Measurements from ENCODE around the gene NBEA.
A peak's percentile ranks its signal among the peaks of the same experiment; 100 is the strongest.

The NBEA gene

DNA sequence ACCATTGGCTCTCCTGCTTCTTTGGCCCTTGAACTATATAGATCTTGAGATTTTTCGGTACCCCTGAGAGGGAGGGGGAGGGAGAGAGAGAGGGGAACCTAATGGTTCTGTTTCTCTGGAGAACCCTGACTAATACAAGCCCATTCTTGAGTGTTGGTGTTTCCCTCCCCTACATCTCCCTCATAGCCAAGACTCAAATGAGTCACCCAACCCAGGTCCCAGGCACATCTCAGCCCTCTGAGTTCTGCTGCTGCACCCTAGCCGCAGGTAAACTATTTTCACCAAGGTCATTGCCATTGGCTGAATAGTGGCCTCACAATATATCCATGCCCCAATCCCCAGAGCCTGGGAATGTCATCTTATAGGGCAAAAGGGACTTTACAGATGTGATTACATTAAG, 760.2 kb downstream of the NBEA start:
- no peak for DNase-seq

DNA sequence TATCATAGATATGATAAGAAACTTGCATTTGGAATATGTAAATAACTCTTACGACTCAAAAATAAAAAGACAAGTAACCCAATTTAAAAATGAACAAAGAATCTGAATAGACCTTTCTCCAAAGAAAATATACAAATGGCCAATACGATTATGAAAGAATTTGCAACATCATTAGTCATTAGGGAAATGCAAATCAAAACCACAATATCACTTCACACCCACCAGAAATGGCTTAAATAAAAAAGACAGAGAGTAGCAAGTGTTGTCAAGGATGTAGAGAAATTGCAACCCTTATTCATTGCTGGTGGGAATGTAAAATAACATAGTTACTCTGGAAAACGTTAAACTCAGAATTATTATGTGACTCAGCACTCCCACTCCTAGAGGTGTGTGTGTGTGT, 761.0 kb downstream of the NBEA start:
- Histone ChIP-seq H4K8ac (ENCODE audit: low read length) (no peak overlapping the region), H3K14ac (ENCODE audit: low read length in 2 of 2) (no peak overlapping the region), H3K18ac (ENCODE audit: low read depth in 1 of 2, low read length in 2 of 2) (no peak overlapping the region), H4K91ac (ENCODE audit: low read length) (no peak overlapping the region), H3K4me1 (ENCODE audit: control insufficient read depth, insufficient read depth, low read depth, low read length) (no peaks in the 10 kb centered on the region), H2AK5ac (ENCODE audit: low read length, severe bottlenecking) (no peak overlapping the region), H2BK5ac (ENCODE audit: low read depth, low read length, poor library complexity, severe bottlenecking) (no peak overlapping the region), H3K4me2 (ENCODE audit: low read length, poor library complexity, severe bottlenecking) (no peak overlapping the region), H3K4ac (ENCODE audit: low read depth in 1 of 2, low read length in 2 of 2) (no peak overlapping the region), H3K4me3 (ENCODE audit: insufficient read depth in 1 of 2, low read depth in 1 of 2, low read length in 2 of 2) (no peak overlapping the region), H2AFZ (ENCODE audit: low read depth, low read length) (no peak overlapping the region), H2BK12ac (ENCODE audit: low read length in 2 of 2) (no peak overlapping the region), H2BK15ac (ENCODE audit: low read depth, poor library complexity, severe bottlenecking) (no peak overlapping the region), H3K36me3 (ENCODE audit: control insufficient read depth in 1 of 2, insufficient read depth in 2 of 2, low read depth in 1 of 2, low read length in 2 of 2) (no peaks in the 10 kb centered on the region), H3K23ac (ENCODE audit: low read length in 2 of 2) (no peak overlapping the region), H3K9ac (ENCODE audit: low read length) (no peak overlapping the region), H3K9me3 (ENCODE audit: control insufficient read depth, low read length) (peaks cover 8% of the 10 kb centered on the region), H2BK120ac (ENCODE audit: low read depth, low read length) (no peak overlapping the region), H3K79me1 (replicated peaks; ENCODE audit: low read length, poor library complexity, severe bottlenecking) (no peaks in the 10 kb centered on the region), H3K27me3 (ENCODE audit: control insufficient read depth in 1 of 2, insufficient read depth in 1 of 2, low read length in 2 of 2) (no peaks in the 10 kb centered on the region), H3K27ac (ENCODE audit: low read length, poor library complexity, severe bottlenecking) (no peak overlapping the region)
- WGBS, result no CpG with 5 or more reads among the region's 3 CpGs
- DNase-seq, result no peak

More for the DNA sequence above, 760.2 kb downstream of the NBEA start:
- H3K36me3 ChIP-seq (ENCODE audit: control insufficient read depth in 1 of 2, insufficient read depth in 2 of 2, low read depth in 1 of 2, low read length in 2 of 2), result no peaks in the 10 kb centered on the region
- H4K8ac ChIP-seq (ENCODE audit: low read length), result no peak overlapping the region
- no peak overlapping the region for H3K18ac ChIP-seq (ENCODE audit: low read depth in 1 of 2, low read length in 2 of 2)
- H3K4me3 ChIP-seq (ENCODE audit: insufficient read depth in 1 of 2, low read depth in 1 of 2, low read length in 2 of 2), result no peak overlapping the region
- no peak overlapping the region for H3K27ac ChIP-seq (ENCODE audit: low read length, poor library complexity, severe bottlenecking)
- H3K4me1 ChIP-seq (ENCODE audit: control insufficient read depth, insufficient read depth, low read depth, low read length), result peaks cover 1% of the 10 kb centered on the region
- 63% methylated on average over 2 of the region's 2 CpGs for WGBS
- no peak overlapping the region for H3K4me2 ChIP-seq (ENCODE audit: low read length, poor library complexity, severe bottlenecking)
- H2BK12ac ChIP-seq (ENCODE audit: low read length in 2 of 2), result no peak overlapping the region
- no peak overlapping the region for H2BK15ac ChIP-seq (ENCODE audit: low read depth, poor library complexity, severe bottlenecking)
- no peak overlapping the region for H2BK120ac ChIP-seq (ENCODE audit: low read depth, low read length)
- H3K9me3 ChIP-seq (ENCODE audit: control insufficient read depth, low read length), result peaks cover 8% of the 10 kb centered on the region
- H4K91ac ChIP-seq (ENCODE audit: low read length), result no peak overlapping the region
- H2AK5ac ChIP-seq (ENCODE audit: low read length, severe bottlenecking), result no peak overlapping the region
- H2BK5ac ChIP-seq (ENCODE audit: low read depth, low read length, poor library complexity, severe bottlenecking), result no peak overlapping the region
- H3K4ac ChIP-seq (ENCODE audit: low read depth in 1 of 2, low read length in 2 of 2), result no peak overlapping the region
- H3K23ac ChIP-seq (ENCODE audit: low read length in 2 of 2), result no peak overlapping the region
- H3K14ac ChIP-seq (ENCODE audit: low read length in 2 of 2), result no peak overlapping the region
- H3K79me1 ChIP-seq (replicated peaks; ENCODE audit: low read length, poor library complexity, severe bottlenecking), result no peaks in the 10 kb centered on the region
- no peaks in the 10 kb centered on the region for H3K27me3 ChIP-seq (ENCODE audit: control insufficient read depth in 1 of 2, insufficient read depth in 1 of 2, low read length in 2 of 2)
- no peak overlapping the region for H3K9ac ChIP-seq (ENCODE audit: low read length)
- no peak overlapping the region for H2AFZ ChIP-seq (ENCODE audit: low read depth, low read length)

DNA sequence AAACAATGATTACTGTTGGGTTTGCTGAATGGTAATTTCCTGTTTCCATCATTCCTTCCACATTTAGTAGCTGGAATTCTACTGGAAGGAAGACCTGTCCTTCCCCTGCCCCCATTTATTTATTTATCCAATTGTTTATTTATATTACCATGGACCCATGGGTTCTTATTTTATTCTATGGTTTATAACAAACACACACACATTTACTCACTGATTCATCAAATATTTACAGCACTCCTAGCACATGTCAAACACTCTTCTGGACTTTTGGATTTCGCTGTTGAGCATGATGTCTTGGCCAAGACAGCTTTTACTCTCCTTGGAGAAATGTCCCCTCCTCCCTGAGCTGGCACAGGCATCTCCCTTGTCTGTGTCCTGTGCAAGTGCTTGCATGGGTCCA, 762.3 kb downstream of the NBEA start:
- H3K9ac ChIP-seq (ENCODE audit: low read length), result no peak overlapping the region
- peak; percentile 58 for DNase-seq
- H3K14ac ChIP-seq (ENCODE audit: low read length in 2 of 2), result no peak overlapping the region
- H3K9me3 ChIP-seq (ENCODE audit: control insufficient read depth, low read length), result peaks cover 8% of the 10 kb centered on the region
- WGBS, result 50% methylated on average over 1 of the region's 1 CpG
- no peak overlapping the region for H2AK5ac ChIP-seq (ENCODE audit: low read length, severe bottlenecking)
- H2BK12ac ChIP-seq (ENCODE audit: low read length in 2 of 2), result no peak overlapping the region
- no peak overlapping the region for H3K23ac ChIP-seq (ENCODE audit: low read length in 2 of 2)
- H3K27me3 ChIP-seq (ENCODE audit: control insufficient read depth in 1 of 2, insufficient read depth in 1 of 2, low read length in 2 of 2), result no peaks in the 10 kb centered on the region
- H3K4me2 ChIP-seq (ENCODE audit: low read length, poor library complexity, severe bottlenecking), result no peak overlapping the region
- no peak overlapping the region for H2BK15ac ChIP-seq (ENCODE audit: low read depth, poor library complexity, severe bottlenecking)
- no peak overlapping the region for H4K91ac ChIP-seq (ENCODE audit: low read length)
- H2BK5ac ChIP-seq (ENCODE audit: low read depth, low read length, poor library complexity, severe bottlenecking), result no peak overlapping the region
- H4K8ac ChIP-seq (ENCODE audit: low read length), result no peak overlapping the region
- no peaks in the 10 kb centered on the region for H3K36me3 ChIP-seq (ENCODE audit: control insufficient read depth in 1 of 2, insufficient read depth in 2 of 2, low read depth in 1 of 2, low read length in 2 of 2)
- H3K18ac ChIP-seq (ENCODE audit: low read depth in 1 of 2, low read length in 2 of 2), result no peak overlapping the region
- no peaks in the 10 kb centered on the region for H3K79me1 ChIP-seq (replicated peaks; ENCODE audit: low read length, poor library complexity, severe bottlenecking)
- H3K4me3 ChIP-seq (ENCODE audit: insufficient read depth in 1 of 2, low read depth in 1 of 2, low read length in 2 of 2), result no peak overlapping the region
- no peaks in the 10 kb centered on the region for H3K4me1 ChIP-seq (ENCODE audit: control insufficient read depth, insufficient read depth, low read depth, low read length)
- H2AFZ ChIP-seq (ENCODE audit: low read depth, low read length), result no peak overlapping the region
- no peak overlapping the region for H3K4ac ChIP-seq (ENCODE audit: low read depth in 1 of 2, low read length in 2 of 2)
- H3K27ac ChIP-seq (ENCODE audit: low read length, poor library complexity, severe bottlenecking), result no peak overlapping the region
- no peak overlapping the region for H2BK120ac ChIP-seq (ENCODE audit: low read depth, low read length)

DNA sequence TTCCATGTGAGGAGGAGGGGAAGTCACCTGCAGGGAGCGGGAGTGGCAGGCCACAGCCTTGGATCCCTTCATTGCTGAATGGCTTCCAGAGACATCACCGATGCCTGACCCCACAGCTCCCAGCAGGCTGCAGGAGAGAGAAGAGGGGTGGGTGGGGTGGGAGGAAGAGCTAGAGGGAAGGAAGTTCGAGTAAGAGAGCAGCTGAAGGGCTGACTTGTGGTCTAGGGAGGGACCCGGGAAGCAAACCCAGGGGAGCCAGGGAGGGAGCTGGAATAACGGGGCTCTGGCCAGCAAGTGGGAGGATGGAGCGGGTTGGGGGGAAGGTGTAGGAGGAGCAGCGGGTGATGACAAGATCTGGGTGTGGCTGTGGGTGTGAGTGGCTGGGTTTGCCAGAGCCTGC, 764.2 kb downstream of the NBEA start:
- no peaks in the 10 kb centered on the region for H3K27me3 ChIP-seq (ENCODE audit: control insufficient read depth in 1 of 2, insufficient read depth in 1 of 2, low read length in 2 of 2)
- H3K27ac ChIP-seq (ENCODE audit: low read length, poor library complexity, severe bottlenecking), result no peak overlapping the region
- H4K8ac ChIP-seq (ENCODE audit: low read length), result no peak overlapping the region
- no peaks in the 10 kb centered on the region for H3K79me1 ChIP-seq (replicated peaks; ENCODE audit: low read length, poor library complexity, severe bottlenecking)
- no peak overlapping the region for H3K23ac ChIP-seq (ENCODE audit: low read length in 2 of 2)
- H3K4ac ChIP-seq (ENCODE audit: low read depth in 1 of 2, low read length in 2 of 2), result no peak overlapping the region
- H2AFZ ChIP-seq (ENCODE audit: low read depth, low read length), result no peak overlapping the region
- H4K91ac ChIP-seq (ENCODE audit: low read length), result no peak overlapping the region
- no peak overlapping the region for H3K18ac ChIP-seq (ENCODE audit: low read depth in 1 of 2, low read length in 2 of 2)
- no peak overlapping the region for H3K4me3 ChIP-seq (ENCODE audit: insufficient read depth in 1 of 2, low read depth in 1 of 2, low read length in 2 of 2)
- H3K36me3 ChIP-seq (ENCODE audit: control insufficient read depth in 1 of 2, insufficient read depth in 2 of 2, low read depth in 1 of 2, low read length in 2 of 2), result no peaks in the 10 kb centered on the region
- peaks cover 2% of the 10 kb centered on the region for H3K4me1 ChIP-seq (ENCODE audit: control insufficient read depth, insufficient read depth, low read depth, low read length)
- H2AK5ac ChIP-seq (ENCODE audit: low read length, severe bottlenecking), result no peak overlapping the region
- no peak overlapping the region for H2BK120ac ChIP-seq (ENCODE audit: low read depth, low read length)
- no peak overlapping the region for H3K14ac ChIP-seq (ENCODE audit: low read length in 2 of 2)
- H2BK15ac ChIP-seq (ENCODE audit: low read depth, poor library complexity, severe bottlenecking), result no peak overlapping the region
- H3K9me3 ChIP-seq (ENCODE audit: control insufficient read depth, low read length), result peaks cover 8% of the 10 kb centered on the region
- no peak overlapping the region for H3K9ac ChIP-seq (ENCODE audit: low read length)
- H3K4me2 ChIP-seq (ENCODE audit: low read length, poor library complexity, severe bottlenecking), result no peak overlapping the region
- H2BK5ac ChIP-seq (ENCODE audit: low read depth, low read length, poor library complexity, severe bottlenecking), result no peak overlapping the region
- no peak overlapping the region for H2BK12ac ChIP-seq (ENCODE audit: low read length in 2 of 2)
- no peak for DNase-seq
- 82% methylated on average over 7 of the region's 7 CpGs for WGBS

Data from mesenchymal stem cell (in vitro differentiated cells and primary cell).